GM18909 (cell line): Measurements from ENCODE around the gene GABBR1.

ENCODE experiments used
- ATAC-seq: cut with Tn5 transposase; IDR thresholded peaks from one replicate; pipeline ENCODE4 v1.9.1; 2021; ENCODE audit warnings: mild to moderate bottlenecking; ENCODE audit not compliant: unreplicated experiment, poor library complexity

GABBR1 gene

DNA sequence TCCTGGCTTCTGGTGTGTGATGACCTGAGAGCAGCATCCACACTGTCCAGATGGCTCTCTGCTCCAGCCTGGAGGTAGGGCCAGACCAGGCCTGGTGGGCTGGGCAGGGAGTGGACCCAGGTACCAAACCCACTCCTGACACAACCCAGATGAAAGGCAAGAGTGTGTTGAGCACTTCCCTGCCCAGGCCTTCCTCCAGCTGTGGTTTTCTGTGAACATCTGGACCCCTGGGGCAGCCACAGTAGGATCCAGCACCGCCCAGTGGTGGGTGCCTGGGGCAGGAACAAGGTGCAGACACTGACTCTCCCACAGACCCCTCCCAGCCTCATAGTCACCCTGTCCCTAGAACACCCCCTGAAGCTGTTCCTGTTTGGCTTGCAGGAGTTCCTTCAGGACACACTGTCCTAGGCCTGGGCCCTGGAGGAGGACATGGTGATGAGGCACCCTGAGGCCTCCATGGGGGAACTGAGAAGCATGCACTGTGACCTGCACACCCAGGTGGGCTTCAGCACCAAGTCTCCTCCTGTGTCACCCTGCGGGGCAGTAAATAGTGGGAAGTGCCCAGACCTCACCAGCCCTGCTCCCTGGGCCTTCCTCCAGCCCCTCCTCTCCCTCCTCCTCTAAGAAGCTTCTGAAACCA is 102.2 kb downstream of the GABBR1 start:
- no peak for ATAC-seq

- ATAC-seq = no peak
Observed at GRCh38 chr6:29529956-29530355, 103.0 kb downstream of the GABBR1 start.

- no peak for ATAC-seq
Observed at GRCh38 chr6:29528988-29529560, 103.9 kb downstream of the GABBR1 start.

DNA sequence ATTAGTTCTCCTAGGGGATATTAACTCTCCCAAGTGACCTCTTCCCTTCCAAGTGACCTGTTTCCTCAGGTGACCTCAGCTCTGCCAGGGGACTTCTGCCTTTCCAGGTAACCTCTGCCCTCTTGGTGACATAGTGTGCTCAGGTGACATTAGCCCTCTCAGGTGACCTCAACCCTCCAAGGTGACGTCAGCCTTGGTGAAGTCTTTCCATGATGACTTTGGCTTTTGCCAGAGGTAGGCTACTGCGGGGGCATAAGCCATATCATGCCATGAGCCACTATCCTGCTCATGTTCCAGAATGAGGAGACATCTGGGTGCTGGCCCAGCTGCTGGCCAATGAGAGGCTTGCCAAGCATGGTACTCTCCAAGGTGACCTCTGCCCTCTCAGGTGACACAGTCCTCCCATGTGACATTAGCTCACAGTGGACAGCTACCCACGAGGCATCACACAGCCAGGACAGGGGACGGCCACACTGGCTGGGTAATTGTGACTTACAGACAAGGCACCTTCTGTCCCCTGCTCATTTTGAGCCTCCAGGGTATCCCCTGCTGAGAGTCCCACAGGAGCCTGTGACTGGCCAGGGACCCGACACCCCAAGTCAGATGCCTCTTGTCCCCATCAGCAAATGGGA is 104.6 kb downstream of the GABBR1 start:
- no peak for ATAC-seq

DNA sequence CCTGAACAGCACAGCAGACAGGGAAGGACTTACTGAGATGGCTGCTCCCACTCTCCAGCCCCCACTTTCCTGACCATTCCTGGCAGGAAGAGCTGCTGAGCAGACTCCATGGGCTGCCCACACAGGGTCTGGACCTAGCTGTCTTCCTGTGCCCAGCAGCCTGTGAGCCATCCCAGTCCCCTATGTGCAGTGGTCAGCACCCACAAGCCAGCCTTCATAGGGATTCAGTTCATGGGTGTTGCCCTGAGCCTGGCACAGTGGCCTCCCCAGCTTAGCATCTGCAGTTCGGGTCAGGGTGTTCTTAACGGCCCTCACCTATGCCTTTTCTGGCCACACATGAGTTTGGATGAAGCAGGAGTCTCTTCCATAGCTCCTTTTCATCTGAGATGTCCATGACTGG is 105.4 kb downstream of the GABBR1 start:
- no peak for ATAC-seq

DNA sequence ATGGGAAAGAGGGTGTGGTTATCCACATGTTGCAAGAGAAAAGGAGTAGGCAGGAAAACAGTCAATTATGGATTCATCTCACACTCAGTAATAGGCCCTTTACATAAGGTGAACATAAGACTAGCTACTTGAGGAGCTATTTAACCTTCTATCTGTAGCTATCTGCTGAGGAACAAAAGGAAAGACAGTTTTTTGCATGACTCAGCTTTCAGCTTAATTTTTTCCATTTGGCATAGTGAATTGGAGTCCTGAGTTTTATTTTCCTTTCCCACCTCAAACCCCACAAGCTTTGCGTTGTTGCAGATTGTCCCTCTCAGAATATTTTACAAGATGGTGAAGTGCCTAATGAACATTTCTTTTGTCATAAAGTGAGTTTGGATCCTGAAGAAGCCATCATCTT is 105.9 kb downstream of the GABBR1 start:
- ATAC-seq = no peak

GRCh38 chr6:29525311-29525639 is 107.7 kb downstream of the GABBR1 start:
- ATAC-seq = no peak

DNA sequence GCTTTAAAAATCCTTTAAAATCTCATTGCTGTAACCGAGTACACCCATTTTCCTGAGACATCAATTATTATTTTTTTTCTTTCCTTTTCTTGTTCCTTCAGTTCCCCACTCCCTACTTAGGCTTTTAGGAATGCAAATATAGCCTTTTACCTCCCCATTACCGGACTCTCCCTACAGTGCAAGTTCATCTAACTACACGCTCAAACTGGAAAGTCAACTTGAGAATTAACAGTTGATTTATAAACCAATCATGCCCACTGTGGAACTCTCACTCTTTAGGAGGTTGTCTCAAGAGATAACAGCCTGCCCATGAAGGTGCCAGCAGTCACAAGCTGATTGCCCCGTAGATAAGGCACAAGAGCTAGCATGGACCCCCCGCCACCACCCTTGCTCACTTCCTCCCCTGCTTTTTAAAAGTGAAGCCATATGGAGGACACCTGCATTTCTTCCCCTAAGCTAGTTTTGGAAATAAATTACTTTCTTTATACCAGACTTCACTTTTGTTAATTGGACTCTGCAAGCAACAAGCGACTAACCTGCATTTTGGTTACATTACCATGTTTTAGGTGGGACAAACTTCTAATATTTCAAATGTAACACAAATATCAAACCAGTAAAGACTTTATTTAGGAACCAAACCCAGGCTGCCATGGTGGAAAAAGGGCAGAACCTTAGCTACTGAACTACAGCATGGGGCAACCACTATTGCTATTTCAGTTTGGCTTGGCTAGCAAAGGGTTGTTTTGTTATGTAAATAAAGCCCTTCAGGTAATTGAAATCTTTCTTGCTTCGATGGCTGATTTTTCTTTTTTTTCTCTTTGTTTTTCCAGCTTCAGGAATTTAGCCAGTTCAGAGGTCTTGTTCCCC is 108.3 kb downstream of the GABBR1 start:
- ATAC-seq = no peak

DNA sequence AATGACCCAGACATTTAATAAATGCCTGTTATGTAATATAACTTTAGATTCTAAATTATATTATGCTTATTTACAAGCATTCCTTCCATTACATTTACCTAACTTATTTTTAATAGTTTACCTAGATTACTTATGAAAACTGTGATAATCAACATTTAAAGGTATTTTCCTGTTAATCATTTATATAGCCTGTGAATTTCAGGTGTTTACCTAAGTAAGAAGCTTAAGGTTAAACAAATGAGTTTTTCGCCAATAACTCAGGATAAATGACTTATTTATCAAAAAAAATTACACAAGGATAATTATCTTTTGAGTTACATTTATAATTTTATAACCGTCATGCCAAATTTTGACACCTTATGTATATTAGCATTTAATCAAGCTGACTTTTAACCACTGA is 108.9 kb downstream of the GABBR1 start:
- no peak for ATAC-seq

DNA sequence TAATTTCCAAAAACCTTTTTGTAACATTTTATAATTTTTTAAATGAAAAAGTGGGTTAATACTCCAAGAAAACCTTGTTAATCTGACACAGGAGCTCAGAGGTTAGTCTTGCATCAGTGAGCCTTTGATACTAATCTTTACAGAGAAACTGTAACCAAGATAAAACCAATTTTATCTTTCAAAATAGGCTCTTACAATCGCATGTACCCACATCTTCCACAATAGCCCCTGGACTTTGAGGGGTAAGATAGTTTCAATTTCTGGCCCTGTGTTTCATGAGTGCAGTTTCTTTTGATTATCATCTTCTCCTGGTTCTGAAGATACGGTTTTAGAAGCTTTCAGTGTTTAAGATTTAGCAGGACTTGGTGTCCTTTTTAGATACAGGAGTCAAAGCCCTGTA is 110.8 kb downstream of the GABBR1 start:
- no peak for ATAC-seq

DNA sequence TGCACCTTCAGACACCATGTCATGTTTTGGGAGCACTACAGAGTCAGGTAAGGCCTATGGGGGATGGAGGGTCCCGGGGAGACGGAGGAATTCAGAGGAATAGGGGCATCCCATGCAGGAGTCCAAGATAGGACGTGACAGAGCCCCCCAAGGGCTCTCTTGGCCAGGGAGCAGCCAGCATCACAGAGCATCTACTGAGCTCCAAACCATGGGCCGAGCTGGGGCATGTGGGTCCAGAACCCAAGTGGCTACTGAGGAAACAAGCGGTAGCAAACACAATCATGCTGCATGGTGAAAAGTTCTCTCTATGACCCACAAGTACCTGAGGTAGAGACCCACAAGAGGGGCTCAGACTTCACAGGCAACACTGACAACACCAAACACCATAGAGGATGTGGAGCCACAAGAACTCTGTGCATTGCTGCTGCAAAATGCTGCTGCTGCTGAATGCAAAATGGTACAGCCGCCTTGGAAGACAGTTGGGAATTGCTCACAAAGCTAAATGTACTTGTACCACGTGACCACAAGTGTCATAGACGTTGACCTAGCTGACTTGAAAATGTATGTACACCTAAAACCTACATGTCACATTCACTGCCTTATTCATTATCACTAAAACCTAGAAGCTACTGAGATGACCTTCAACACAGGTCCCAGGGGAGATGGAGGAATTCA is 111.8 kb downstream of the GABBR1 start:
- no peak for ATAC-seq

- ATAC-seq = no peak
Observed at GRCh38 chr6:29520232-29520631, 112.8 kb downstream of the GABBR1 start.

GRCh38 chr6:29519291-29520010 is 113.5 kb downstream of the GABBR1 start:
- ATAC-seq = no peak

DNA sequence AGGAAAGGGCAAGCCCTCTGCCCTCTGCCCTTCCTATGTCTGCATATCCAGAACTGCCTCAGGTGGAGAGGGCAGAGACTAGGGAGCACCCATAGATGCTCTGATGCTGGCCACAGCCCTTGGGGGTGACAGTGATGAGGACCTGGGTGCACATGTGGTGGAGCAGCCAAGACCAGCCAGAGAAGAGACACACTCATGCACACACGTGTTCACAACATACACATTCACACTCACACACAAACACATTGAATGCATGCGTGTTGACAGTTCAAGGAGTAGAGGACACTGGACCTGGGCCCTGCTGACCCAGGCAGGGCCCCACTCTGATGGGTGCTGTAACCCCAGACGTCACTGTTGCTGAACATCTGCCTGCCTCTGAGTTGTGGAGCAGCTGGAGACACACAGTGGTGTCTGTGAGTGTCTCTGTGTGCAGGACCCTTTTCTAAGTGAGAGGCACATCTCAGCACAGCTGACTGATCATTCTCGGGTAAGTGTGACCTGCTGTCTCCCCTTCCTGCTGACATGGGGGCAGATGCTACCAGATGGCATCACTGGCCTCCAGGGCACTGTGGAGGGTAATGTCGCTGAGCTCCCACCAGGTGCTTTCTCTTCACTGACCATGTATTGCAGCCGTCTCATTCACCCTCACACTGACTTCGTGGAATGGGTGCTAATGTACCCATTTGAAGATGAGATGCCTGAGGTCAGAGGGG is 115.1 kb downstream of the GABBR1 start:
- no peak for ATAC-seq

- ATAC-seq = no peak
Observed at GRCh38 chr6:29517245-29517644, 115.7 kb downstream of the GABBR1 start.

DNA sequence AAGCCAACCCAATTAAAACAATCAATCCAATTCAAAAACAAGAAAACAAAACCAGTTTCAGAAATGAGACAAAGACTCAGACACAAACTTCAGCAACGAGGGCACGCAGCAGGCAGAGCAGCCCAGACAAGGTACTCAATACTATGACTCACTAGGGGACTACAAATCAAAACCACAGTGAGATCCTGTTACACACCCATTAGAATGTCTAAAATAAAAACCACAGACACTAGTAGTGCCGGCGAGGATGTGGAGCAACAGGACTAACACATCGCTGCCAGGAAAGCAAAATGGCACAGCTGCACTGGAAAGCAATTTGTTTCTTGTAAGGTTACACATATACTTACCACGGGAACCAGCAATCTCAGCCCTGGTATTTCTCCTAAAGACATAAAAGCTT is 116.9 kb downstream of the GABBR1 start:
- no peak for ATAC-seq

DNA sequence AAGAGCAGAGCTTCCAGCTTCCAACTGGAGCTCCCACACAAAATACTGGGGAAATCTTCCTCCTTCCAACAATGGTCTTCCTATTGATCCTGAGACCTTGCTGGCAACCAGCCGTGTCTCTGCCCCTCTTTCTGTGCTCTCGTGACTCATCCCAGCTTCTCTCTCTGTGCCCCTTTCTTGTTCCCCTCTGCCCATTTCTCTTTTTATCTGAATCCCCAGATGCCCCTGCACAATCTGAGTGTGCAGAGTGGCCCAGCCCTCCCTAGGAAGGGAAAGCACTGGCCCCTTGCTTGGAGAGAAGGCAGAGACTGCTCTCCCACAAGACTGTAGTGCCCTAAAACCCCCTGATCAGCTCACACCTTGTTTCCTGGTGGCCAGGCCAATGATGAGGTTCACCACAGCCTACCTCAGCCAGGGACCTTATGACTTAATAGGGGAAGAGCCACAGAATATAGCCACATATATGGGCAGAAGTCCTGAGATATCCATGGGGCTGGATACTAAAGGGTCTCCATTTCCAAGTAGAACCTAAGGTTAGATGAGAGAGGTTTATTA is 122.2 kb downstream of the GABBR1 start:
- ATAC-seq = no peak

DNA sequence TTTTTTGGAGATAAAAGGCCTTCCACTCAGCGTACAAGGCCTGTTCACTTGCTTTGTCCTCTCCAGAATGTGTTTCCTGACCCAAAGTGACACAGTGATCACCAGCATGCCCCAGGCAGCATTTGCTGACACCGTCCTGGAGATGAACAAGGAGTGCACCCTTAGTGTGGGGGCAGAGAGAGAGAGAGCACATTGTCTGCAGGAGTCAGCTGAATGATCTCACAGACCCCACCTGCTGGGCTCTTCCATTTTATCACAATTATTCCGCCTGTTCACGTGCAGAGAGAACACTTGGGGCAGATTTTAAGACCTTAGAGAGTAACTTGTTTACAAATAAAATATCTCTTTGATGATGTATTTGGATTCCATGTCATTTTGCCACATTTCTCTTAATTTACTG is 122.8 kb downstream of the GABBR1 start:
- no peak for ATAC-seq
